Coronary artery (tissue), 2 donors: ENCODE data around the gene RAB20.

Experiments used
- DNase-seq: peaks from one replicate; pipeline ENCODE4 v3.0.0-alpha.2; 2017; ENCODE audit warnings: low spot score
- H3K27ac ChIP-seq, 2 donors: fragments of 200-600 bp; sonication (generic); one replicate each; pipeline ENCODE4 v1.5.1; 2016 to 2019
- H3K4me3 ChIP-seq: fragments of 200-600 bp; sonication (generic); 2 replicates; pipeline ENCODE4 v1.5.1; 2016; ENCODE audit warnings: mild to moderate bottlenecking, moderate library complexity
- CTCF ChIP-seq: fragments of 200-600 bp; sonication (generic); IDR thresholded peaks from one replicate; pipeline ENCODE4 v1.5.1; 2019; ENCODE audit warnings: antibody characterized with exemption

Gene RAB20

GRCh38 chr13:110523838-110524540 lies 37.5 kb downstream of the RAB20 start:
- peak overlapping the region; percentile 88 to 92 for H3K27ac ChIP-seq
- H3K4me3 ChIP-seq = peak overlapping the region; percentile 29
- no peak for TF ChIP-seq CTCF
- no peak for DNase-seq

GRCh38 chr13:110523180-110523579 lies 38.3 kb downstream of the RAB20 start:
- DNase-seq = no peak
- Histone ChIP-seq H3K27ac (peak overlapping the region; percentile 88 to 92), H3K4me3 (no peak overlapping the region)
- TF ChIP-seq CTCF = no peak

GRCh38 chr13:110522721-110523120 lies 38.8 kb downstream of the RAB20 start:
- DNase-seq = no peak
- Histone ChIP-seq H3K4me3 (no peak overlapping the region), H3K27ac (peak overlapping the region; percentile 88 to 92)
- TF ChIP-seq CTCF = no peak

- Histone ChIP-seq H3K4me3 (no peak overlapping the region), H3K27ac (peak overlapping the region; percentile 88 to 92)
- no peak for DNase-seq
- TF ChIP-seq CTCF = no peak
These were observed 39.6 kb downstream of the RAB20 start for GRCh38 chr13:110521946-110522345.

- peak overlapping the region; percentile 19 for H3K4me3 ChIP-seq
- TF ChIP-seq CTCF = no peak
- peak overlapping the region; percentile 88 to 92 for H3K27ac ChIP-seq
- no peak for DNase-seq
These were observed 40.2 kb downstream of the RAB20 start for GRCh38 chr13:110521296-110521680.

GRCh38 chr13:110520431-110521295 lies 40.9 kb downstream of the RAB20 start:
- DNase-seq = peak; percentile 97
- peak overlapping the region; percentile 88 to 92 for H3K27ac ChIP-seq
- TF ChIP-seq CTCF = no peak
- H3K4me3 ChIP-seq = peak overlapping the region; percentile 19
